HG02678 (cell line): ENCODE data around the gene NUP62.
"Not testable (repeated sequence)": the region's sequence is repeated elsewhere in the genome, so short reads cannot be mapped to it uniquely, and the experiment has no call there.

ENCODE experiments used
- ATAC-seq: cut with Tn5 transposase; IDR thresholded peaks from one replicate; pipeline ENCODE4 v1.9.1; 2021; ENCODE audit warnings: mild to moderate bottlenecking, moderate library complexity; ENCODE audit not compliant: unreplicated experiment

NUP62 gene

DNA sequence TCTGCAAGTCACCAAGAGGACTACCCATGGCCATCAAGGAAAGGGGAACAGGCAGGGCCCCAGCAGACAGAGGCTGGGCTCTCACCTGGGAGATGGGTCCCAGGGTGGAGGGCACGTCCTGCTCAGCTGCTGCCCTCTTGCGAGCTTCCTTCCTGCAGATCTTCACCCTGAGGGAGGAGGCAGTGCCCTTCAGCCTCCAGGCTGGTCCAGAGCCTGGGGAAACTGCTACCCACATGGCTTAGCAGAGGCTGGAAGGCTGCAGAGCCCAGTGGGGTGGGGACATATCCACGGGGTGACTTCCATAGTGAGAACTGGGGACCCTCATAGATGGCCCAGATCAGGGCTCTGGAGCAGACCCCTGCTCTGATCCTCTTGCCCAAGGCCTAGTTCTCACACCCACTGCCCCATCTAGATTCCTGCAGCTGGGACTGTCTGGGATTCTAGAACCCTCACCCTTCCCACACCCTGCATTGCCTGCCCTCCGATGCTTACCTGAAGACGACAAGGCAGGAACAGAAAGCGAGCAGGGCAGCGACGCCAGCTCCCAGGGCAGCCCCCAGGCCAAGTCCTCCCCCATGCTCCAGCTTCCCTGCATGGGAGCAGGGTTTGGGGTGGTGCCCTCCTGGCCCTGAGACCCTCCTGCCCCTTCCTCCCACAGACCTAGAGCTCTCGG, 22.6 kb upstream of the NUP62 start:
- no peak for ATAC-seq

DNA sequence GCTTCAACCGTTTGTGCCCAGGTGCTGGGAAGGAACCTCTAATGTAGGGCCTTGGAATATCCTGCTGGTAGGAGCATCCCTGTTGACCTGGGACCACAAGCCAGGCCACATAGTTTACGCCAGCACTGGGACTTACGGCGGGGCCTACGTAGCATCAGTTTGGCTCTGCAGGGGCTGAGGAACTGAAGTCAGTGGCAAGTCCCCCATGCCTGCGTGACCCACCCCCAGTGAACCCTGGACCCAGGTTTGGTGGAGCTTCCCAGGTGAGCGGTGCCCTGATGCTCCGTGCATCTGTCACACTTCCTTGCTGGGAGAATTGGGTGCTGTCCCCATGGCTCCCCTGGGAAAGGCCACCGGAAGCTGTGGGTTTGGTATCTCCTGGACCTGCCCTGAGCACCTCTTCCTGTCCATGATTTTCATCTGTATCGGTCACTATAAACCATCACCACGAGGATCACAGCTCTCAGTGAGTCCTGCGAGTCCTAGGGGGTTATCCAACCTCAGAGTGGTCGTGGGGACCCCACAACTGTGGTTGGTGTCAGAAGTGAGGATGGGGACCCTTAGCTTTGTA, 21.7 kb upstream of the NUP62 start:
- ATAC-seq = no peak

DNA sequence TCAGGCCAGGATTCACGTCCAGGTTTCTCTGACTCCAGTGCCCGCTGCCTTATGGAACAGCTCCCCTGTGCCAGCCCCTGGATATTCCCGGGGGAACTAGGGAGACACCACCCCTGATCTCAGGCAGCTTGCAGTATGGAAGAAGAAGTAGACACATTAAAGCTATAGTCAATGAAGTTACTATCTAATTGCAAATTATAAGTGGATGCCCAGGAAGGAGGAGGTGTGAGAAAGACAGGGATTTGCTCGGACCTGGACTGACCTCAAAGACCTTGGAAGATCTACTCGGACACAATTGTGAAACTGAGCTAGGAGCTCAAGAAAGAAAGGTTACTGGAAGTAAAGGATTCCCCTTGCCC, 21.3 kb upstream of the NUP62 start:
- ATAC-seq = no peak

DNA sequence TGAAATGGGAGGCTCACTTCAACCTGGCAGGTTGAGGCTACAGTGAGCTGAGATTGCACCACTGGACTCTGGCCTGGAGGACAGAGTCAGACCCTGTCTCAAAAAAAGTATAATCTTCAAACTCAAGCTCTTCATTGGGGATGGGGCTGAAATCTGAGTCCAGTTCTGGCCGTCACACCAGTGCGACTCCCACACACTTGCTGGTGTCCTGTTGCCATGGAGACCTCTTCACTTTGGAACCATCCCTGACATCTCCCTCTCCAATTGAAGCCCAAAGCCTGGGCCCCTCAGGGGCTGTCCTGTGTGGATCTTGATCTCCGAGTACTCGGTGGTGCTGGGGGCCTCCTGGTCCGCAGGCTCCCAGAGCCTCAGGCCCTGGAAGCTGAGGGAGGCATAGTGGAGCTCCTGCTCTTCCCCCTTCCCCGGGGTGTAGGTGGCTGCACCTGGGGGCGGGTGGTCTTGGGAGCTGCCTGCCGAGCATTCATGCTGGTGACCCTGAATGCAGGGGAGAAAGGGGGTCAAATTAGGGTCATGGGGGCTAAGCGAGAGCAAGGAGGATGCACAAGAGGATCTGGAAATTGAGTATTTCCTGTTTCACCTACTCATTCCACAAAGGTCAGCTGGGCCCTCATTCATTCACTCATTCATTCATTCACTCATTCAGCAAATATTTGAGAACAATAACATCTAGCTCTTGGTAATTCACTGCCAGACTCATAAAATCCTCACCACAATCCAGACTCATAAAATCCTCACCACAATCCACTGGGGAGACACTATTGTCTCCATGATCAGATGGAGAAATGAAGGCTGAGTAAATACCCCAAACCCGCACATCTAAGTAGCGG, 20.7 kb upstream of the NUP62 start:
- no peak for ATAC-seq

DNA sequence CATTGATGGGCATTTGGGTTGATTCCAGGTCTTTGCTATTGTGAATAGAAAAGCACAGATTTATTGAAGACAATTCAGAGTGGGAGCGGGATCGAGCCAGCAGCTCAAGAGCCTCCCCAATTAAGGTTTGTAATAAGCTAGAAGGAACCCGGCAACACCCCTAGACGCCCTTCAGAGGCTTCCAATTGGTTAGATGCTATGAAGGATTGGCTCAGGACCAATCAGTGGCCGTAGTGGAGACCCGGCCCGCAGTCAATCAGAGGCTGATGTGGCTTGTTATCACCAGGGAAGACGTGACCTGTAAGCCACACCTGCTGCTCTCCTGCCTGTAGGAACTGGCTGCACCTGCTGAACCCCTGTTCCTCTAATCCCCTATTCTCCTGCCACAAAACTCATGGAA, 17.1 kb upstream of the NUP62 start:
- no peak for ATAC-seq

DNA sequence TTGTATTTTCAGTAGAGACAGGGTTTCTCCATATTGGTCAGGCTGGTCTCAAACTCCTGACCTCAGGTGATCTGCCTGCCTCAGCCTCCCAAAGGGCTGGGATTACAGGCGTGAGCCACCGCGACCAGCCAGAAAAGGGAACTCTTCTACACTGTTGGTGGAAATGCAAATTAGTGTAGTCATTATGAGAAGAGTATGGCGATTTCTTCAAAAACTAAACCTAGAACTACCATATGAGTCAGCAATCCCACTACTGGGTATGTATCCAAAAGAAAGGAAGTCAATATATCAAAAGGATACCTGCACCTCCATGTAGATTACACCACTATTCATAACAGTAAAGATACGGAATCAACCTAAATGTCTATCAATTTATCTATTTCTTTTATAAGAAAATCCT, 15.3 kb upstream of the NUP62 start:
- not testable (repeated sequence) for ATAC-seq

DNA sequence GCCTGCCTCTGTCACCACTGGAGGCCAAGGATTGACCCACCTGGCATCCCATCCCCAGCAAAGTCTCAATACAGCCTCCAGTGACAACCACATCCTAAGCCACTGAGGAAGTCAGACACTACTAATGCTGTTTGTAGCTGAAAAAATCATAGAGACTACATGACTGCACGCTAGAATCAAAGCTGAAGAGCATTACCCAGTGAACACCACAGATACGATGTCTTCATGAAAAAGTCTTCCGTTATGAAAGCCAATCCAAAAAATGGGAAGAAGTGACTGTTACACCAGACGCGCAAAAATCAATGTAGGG, 11.1 kb upstream of the NUP62 start:
- ATAC-seq = no peak

DNA sequence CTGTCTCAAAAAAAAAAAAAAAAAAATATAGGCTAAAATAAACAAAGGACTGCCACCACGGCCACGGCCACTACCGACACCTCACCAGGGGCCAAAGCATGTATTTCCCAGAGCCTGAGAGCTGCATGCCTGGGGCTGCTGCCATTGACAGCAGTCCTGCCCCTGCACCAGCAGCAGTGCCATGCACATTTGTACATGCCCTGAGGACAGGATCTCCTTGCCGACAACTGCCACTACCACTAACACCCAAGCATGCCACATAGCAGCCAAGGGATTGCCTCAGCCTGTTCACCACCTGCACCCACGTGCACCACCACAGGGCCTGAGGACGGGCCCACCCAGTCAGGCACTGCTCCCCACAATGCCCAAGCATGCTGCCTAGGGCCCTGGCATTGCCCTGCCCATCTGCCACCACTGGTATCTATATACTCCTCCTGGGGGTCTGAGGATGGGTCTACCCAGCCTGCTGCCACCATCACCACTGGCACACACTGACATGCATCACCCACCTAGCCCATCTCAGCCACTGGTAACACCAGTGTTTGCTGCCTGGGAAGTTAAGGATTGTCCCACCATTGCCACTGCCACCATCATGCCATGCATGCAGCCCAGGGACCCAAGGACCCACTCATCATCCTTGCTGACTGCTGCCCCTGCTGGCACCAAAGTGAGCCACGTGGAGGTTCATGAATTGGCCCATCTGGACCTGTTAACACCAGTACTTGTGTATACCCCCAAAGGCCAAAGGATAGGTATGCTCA, 10.6 kb upstream of the NUP62 start:
- ATAC-seq = no peak

DNA sequence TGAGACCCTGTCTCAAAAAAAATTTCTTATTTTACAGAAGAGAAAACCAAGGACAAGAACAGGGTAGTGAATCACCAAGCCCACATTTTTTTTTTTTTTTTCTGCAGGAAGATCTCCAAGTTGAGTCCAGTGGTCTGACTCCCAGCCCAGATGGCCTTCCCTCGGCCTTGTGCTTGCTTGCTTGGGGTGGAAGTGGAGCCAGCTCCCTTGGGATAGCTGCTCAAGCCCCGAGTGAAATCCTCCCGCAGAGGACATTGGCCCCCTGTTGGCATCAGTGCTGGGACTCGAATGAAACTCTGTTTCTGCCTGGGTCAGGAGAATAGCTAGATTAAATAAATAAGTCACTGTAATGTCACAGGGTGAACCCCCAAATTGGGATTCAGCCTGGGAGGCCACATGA, 9.4 kb upstream of the NUP62 start:
- no peak for ATAC-seq

DNA sequence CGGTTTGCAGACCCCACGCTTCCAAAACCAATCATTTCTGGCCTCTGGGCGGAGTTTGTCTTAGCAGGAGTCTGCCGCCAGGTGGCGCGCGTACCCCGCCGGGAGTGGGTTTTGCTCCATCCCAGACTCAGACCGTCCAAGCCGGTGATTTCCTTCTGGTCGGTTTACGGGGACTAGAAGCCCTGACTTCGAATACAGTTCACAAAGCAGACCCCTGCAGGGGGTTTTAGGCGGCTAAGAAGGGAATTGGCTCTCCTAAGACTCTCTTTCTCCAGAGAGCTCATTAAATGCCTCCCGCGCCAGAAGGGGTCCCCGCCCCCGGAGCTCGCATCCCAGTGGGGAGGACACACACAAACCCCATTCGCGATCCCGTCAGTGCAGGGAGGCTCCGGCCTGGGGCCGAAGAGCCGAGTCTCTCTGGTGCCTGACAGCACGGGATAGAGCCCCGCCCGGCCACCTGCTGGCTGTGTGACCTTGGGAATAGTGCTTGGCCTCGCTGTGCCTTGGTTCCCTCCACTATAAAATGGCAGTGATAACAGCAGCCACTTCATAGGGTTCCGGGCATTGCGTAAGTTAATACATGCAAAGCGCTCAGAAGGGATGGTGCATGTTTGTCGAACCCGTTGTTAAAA, 8.6 kb upstream of the NUP62 start:
- ATAC-seq = no peak

DNA sequence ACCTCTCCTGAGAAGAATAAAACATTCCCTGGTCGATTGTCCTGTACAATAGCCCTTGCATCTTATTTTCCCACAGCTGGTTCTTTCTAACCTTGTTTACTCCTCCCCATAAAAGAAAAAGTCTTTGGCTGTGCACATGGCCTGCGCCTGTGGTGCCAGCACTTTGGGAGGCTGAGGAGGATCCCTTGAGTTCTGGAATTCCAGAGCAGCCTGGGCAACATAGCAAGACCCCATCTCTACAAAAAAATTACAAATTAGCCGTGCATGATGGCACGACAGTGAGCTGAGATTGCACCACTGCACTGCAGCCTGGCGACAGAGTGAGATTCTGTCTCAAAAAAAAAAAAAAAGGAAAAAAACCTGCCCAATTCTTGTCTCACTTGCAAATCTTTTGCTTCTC, 7.2 kb upstream of the NUP62 start:
- no peak for ATAC-seq

DNA sequence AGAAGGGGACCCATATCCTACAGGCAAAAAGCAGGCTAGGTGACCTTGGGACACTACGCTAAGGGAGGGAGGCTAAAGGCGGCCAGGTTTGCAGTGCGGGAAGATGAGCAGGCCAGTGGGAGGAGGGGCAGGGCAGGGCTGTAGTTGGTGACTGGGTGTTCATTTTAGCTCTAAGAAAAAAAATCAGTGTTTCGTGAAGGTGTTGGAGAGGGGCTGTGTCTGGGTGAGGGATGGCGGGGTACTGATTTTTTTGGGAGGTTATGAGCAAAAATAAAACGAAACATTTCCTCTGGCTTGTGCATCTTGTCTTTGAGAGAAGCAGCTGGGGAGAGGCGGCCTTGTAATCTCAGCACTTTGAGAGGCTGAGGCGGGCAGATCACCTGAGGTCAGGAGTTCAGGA, 4.3 kb upstream of the NUP62 start:
- no peak for ATAC-seq

DNA sequence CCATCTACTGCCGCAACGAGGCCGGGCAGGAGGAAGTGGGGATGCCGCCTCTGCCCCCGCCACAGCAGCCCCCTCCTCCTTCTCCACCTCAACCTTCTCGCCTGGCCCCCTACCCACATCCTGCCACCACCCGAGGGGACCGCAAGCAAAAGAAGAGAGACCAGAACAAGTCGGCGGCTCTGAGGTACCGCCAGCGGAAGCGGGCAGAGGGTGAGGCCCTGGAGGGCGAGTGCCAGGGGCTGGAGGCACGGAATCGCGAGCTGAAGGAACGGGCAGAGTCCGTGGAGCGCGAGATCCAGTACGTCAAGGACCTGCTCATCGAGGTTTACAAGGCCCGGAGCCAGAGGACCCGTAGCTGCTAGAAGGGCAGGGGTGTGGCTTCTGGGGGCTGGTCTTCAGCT, 3.4 kb upstream of the NUP62 start:
- ATAC-seq = no peak

DNA sequence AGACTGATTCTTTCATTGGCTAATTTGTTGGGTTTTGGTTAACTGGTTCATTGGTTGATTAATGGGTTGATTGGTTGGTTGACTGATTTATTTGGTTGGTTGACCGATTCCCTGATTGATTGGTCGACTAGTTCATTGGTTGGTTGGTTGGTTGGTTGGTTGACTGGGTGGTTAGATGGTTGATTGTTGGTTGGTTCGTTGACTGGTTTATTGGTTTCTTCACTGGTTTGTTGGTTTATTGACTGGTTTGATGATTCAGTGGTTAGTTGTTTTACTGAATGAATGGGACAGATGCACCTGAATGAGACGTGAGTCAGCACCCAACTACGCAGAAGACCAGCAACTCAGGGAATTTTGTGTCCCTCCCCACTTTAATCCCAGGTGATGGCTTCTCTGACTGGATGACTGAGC, 2.7 kb upstream of the NUP62 start:
- ATAC-seq = no peak

DNA sequence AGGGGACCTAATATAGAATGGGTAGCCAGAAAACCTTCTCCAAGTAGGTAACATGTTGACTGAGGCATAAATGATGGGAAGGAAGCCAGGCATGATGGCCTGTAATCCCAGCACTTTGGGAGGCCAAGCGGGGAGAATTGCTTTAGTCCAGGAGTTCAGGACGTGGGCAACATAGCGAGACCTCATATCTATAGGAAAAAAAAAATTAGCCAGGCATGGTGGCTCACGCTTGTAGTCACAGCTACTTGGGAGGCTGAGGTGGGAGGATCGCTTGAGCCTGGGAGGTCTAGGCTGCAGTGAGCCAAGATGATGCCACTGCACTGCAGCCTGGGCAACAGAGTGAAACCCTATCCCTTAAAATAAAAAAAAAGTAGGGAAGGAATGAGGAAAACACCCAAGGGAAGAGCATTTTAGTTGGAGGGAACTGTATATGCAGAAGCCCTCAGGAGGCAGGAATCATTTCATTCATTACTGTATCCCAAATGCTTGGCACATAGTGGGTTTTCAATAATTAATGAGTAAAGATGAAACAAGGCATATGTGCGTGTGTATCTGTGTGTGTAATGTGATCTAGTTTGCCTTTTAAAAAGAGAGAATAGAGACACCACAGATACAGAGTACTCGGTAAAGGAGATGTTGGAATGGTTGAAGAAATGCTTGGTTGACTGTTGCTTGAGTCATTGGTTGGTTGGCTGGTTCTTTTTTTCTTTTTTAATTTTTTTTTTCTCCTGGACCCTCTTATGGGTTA, 2.2 kb upstream of the NUP62 start:
- no peak for ATAC-seq

DNA sequence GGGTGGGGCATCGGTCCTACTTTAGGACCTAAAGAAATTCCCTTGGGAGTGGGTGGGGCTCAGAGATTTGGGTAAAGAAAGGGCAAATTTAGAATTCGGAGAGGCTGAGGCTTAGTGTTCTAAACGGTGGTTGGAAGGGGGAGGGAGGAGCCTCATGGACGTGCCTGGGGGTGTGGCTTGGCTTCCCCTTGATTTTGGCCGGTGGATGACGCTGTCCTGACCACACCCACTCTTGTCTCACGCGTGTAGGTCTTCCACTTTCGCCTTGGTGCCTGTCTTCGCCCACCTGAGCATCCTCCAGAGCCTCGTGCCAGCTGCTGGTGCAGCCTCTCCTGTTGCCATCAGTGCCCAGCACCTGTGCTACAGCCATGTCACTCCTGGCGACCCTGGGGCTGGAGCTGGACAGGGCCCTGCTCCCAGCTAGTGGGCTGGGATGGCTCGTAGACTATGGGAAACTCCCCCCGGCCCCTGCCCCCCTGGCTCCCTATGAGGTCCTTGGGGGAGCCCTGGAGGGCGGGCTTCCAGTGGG, 1.2 kb upstream of the NUP62 start:
- ATAC-seq = no peak

DNA sequence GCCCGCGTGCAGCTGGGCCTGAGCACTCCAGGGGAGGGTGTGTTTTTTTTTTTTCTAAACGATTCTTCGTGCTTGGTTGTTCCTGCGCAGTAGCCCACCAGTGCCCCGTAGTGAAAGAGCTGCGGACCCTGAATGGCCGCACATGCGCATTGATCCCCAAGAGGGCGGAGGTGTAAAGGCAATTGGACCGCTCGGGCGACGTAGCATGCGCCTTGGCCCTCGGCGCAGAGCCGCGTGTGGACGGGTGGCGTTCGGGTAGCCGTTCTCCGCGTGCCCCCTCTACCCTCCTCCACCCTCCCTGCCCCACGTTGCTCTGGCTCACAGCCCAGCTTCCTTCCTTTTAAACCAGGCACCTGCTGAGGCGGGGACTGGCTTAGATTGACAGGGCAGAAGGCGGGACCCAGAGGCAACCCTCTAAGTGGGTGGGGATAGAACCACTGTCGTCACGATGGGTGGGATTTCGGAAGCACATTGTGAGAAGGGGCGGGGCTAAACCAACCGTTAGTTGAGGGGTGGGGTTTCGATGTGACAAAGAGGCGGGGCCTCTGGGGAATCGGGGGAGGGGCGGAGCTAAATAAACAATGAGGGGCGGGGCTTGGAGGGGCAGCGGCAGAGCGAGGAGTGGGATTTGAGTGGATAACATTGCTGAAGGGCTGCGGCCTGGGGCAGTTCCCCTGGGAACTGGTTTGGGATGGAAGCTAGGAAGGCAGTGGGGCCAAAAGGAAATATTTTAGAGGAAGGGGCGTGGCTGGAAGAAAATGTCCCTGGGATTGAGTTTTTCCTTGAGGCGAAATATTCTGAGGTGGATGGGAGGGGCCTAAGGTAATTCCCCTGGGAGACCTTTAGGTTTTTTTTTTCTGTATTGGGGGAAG, 543 bp upstream of the NUP62 start:
- ATAC-seq = peak; percentile 72

DNA sequence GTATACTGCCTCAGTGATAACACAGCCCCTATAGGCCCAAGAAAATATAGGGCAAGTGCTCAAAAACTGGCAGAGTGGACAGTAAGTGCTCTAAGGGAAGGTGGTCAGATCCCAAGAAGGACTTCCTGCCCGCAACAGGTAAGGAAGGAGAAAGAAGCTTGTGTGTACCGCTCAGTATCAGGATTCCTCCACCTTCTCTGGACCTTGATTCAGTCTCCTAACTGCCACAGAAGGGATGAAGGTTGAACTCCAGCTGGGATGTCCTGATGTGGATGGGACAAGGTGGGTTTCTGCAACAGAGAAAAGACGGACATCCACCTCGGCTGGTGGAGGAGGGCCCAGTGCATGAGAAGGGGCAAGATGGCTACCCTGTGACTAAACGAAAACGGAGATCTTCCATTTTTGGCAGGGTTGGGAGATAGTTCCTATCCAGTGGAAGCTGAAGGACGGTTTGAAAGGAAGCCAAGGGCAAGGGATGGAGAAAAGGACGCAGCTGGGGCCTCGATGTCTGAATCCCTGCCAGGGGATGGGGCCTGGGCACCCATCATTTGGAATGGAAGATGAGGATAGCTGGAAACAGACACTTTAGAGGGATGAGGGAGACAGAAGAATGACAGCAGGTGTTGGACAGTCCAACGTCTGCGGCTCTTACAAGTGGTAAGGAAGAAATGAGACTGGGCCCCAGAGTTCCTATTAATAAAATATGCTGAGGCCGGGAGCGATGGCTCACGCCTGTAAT, 1.6 kb downstream of the NUP62 start:
- ATAC-seq = no peak

DNA sequence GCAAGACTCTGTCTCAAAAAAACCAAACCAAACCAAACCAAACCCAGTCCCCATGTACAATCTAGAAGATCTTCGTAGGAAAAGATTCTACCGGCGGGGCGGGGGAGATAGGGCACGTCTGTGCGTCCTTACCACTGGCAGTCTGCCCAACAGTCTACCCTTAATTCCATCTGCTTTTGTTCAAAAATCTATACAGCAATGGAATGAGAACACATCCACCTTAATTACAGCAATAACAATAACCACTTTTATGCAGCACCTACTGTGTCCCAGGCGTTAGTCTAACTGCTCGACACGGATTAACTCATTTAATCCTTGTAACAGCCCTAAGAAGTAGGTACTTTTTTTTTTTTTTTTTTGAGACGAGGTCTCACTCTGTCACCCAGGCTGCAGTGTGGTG, 2.8 kb downstream of the NUP62 start:
- ATAC-seq = no peak
